ENCODE results near the gene LAMP2. TPM values are rescaled to one million over a fixed set of nuclear protein-coding genes. Genes with fewer than 3 reads are reported as not detected.

Gene LAMP2
- total RNA-seq, 5 donors from 2014 or later (not counting 1 experiment from before 2014, with no cell fraction given) = 21.5 to 32.2 (median 31.5) TPM

- WGBS (ENCODE audit: insufficient coverage) = 100% methylated on average over 1 of the region's 2 CpGs
- H3K9me3 Mint-ChIP-seq = no peaks in the 10 kb centered on the region
- Histone ChIP-seq H3K4me1 (ENCODE audit: control insufficient read depth in 1 of 2, extremely low read depth in 1 of 2, insufficient read depth in 2 of 2, low read length in 2 of 2) (no peaks in the 10 kb centered on the region), H3K27me3 (replicated peaks in 1 of 2; ENCODE audit: control insufficient read depth in 2 of 2, extremely low read depth in 1 of 2, insufficient read depth in 2 of 2, low read length in 1 of 2) (no peaks in the 10 kb centered on the region), H3K36me3 (ENCODE audit: control insufficient read depth in 2 of 2, extremely low read depth in 1 of 2, insufficient read depth in 1 of 2, low read length in 1 of 2) (no peaks in the 10 kb centered on the region), H3K4me3 (ENCODE audit: control insufficient read depth in 1 of 2, extremely low read depth in 1 of 2, low read length in 1 of 2) (no peak overlapping the region), H3K27ac (ENCODE audit: low read length) (no peak overlapping the region), H3K9me3 (no peaks in the 10 kb centered on the region)
- H3K4me3 Mint-ChIP-seq = no peak overlapping the region
- no peak overlapping the region for H3K27ac Mint-ChIP-seq
- no peak for DNase-seq
- no peaks in the 10 kb centered on the region for H3K4me1 Mint-ChIP-seq
- POLR2A ChIA-PET = no interaction called here
- H3K36me3 Mint-ChIP-seq = no peaks in the 10 kb centered on the region
- CTCF ChIA-PET = no interaction called here
- ATAC-seq (replicated peaks in 1 of 4) = no peak
- H3K27me3 Mint-ChIP-seq = peaks cover 0 to 7% of the 10 kb centered on the region in 2 donors
These were observed 66.7 kb downstream of the LAMP2 start for GRCh38 chrX:120402369-120402768.

DNA sequence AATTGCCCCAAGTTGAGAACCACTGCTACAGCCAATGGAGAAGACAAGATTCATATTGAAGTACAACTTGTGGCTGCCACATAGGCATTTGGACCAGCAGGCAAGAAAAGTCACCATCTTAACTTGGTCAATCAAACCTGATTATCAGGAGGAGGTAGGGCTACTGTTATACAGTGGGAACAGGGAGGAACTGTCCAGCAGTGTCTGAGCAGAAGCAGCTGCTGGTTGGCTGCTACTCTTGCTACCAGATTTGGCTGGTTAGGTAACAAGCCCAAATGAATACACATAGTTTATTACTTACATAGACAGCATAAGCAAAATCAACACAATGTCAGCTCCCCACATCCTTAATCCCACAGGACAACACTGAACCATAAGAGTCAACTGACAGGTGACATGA, 67.8 kb downstream of the LAMP2 start:
- Histone ChIP-seq H3K27me3 (replicated peaks in 1 of 2; ENCODE audit: control insufficient read depth in 2 of 2, extremely low read depth in 1 of 2, insufficient read depth in 2 of 2, low read length in 1 of 2) (no peaks in the 10 kb centered on the region), H3K4me1 (ENCODE audit: control insufficient read depth in 1 of 2, extremely low read depth in 1 of 2, insufficient read depth in 2 of 2, low read length in 2 of 2) (no peaks in the 10 kb centered on the region), H3K9me3 (no peaks in the 10 kb centered on the region), H3K27ac (ENCODE audit: low read length) (no peak overlapping the region), H3K4me3 (ENCODE audit: control insufficient read depth in 1 of 2, extremely low read depth in 1 of 2, low read length in 1 of 2) (no peak overlapping the region), H3K36me3 (ENCODE audit: control insufficient read depth in 2 of 2, extremely low read depth in 1 of 2, insufficient read depth in 1 of 2, low read length in 1 of 2) (no peaks in the 10 kb centered on the region)
- Mint-ChIP-seq H3K27me3 (peaks cover 0 to 6% of the 10 kb centered on the region in 2 donors), H3K9me3 (no peaks in the 10 kb centered on the region), H3K27ac (no peak overlapping the region), H3K36me3 (no peaks in the 10 kb centered on the region), H3K4me1 (no peaks in the 10 kb centered on the region), H3K4me3 (no peak overlapping the region)
- POLR2A ChIA-PET = no interaction called here
- CTCF ChIA-PET = no interaction called here
- ATAC-seq (replicated peaks in 1 of 4) (no peak), DNase-seq (no peak)

DNA sequence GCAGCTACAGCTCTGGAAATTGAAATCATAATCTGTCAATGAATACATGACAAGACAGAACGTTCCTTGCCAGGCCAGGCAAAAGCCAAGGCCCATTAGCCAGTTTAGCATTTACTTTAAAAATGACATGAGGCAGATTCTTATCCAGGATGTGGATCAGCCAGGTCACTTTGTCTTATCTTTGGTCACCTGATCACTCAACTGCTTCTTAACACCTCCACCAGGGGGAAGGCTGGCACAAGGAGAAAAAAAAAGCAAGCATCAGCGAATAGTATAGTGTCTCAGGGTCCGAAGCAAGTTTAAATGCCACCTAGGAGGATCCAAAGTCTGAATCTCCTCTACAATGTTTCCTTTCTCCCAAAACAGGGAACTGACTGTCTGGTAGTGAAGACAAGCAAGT, 88.4 kb downstream of the LAMP2 start:
- peak in 3 of 4 experiments; percentile 72 to 82 (median 73) for ATAC-seq (replicated peaks in 1 of 4)
- H3K27ac ChIP-seq (ENCODE audit: low read length) = no peak overlapping the region
- POLR2A ChIA-PET = no interaction called here
- H3K27me3 ChIP-seq (replicated peaks in 1 of 2; ENCODE audit: control insufficient read depth in 2 of 2, extremely low read depth in 1 of 2, insufficient read depth in 2 of 2, low read length in 1 of 2) = no peaks in the 10 kb centered on the region
- peak in 27 of 35 experiments; percentile 0 to 64 (median 11) for DNase-seq
- no peaks in the 10 kb centered on the region for H3K9me3 ChIP-seq
- no peaks in the 10 kb centered on the region for H3K9me3 Mint-ChIP-seq
- no peaks in the 10 kb centered on the region for H3K4me1 ChIP-seq (ENCODE audit: control insufficient read depth in 1 of 2, extremely low read depth in 1 of 2, insufficient read depth in 2 of 2, low read length in 2 of 2)
- WGBS (ENCODE audit: insufficient coverage) = 0% methylated on average over 1 of the region's 3 CpGs
- no peak overlapping the region for H3K27ac Mint-ChIP-seq
- no peaks in the 10 kb centered on the region for H3K36me3 Mint-ChIP-seq
- H3K27me3 Mint-ChIP-seq = peaks cover 4 to 14% of the 10 kb centered on the region in 2 donors
- H3K36me3 ChIP-seq (ENCODE audit: control insufficient read depth in 2 of 2, extremely low read depth in 1 of 2, insufficient read depth in 1 of 2, low read length in 1 of 2) = no peaks in the 10 kb centered on the region
- H3K4me3 ChIP-seq (ENCODE audit: control insufficient read depth in 1 of 2, extremely low read depth in 1 of 2, low read length in 1 of 2) = no peak overlapping the region
- H3K4me1 Mint-ChIP-seq = peaks cover 6 to 8% (median 8%) of the 10 kb centered on the region in 3 donors
- no peak overlapping the region for H3K4me3 Mint-ChIP-seq
- CTCF ChIA-PET = interaction anchor here (0.6 to 2.8 kb wide), 7 partner anchors 45 to 599 kb away, joined by 3 to 16 read pairs (median 4); no protein-coding TSS in a partner anchor

DNA sequence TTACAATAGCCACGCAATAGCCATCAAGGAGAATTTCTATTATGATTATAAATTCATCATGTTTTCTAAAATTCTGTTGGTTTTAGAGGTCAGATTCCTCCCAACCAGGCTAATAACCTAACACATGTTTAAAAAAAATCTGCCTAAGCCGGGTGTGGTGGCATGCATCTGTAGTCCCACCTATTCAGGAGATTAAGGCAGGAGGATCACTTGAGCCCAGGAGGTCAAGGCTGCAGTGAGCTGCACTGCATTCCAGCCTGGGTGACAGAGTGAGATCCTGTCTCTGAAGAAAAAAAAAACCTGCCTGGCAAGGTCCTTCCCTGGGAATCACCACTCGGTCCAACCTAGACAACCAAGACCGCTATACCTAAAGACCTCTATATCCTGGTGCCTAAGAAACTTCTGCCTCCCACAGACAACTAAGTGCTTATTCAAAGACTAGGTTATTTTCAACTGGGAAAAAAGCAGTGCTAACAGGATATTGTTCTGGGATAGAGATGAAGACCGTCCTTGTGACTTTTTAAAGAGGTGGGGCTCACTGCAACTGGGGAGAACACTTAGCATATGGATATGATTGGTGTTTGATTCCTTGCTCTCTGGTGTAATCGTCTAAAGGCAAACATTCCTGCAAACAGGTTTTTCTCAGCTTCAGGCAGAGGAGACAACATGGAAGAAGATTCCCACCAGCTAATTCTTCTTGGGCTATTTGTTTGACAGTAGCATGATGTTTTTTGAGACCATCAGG, 89.0 kb downstream of the LAMP2 start:
- Mint-ChIP-seq H3K36me3 (no peaks in the 10 kb centered on the region), H3K27ac (no peak overlapping the region), H3K27me3 (peaks cover 4 to 14% of the 10 kb centered on the region in 2 donors), H3K4me3 (no peak overlapping the region), H3K9me3 (no peaks in the 10 kb centered on the region), H3K4me1 (peaks cover 6 to 8% (median 8%) of the 10 kb centered on the region in 3 donors)
- no peaks in the 10 kb centered on the region for H3K9me3 ChIP-seq
- ChIA-PET POLR2A (interaction anchor here in 1 of 2 donors (0.6 kb wide), 1 partner anchor 234 kb away, joined by 4 read pairs; no protein-coding TSS in a partner anchor), CTCF (interaction anchor here (0.7 to 2.8 kb wide), 5 partner anchors 46 to 297 kb away, joined by 4 to 16 read pairs (median 5); no protein-coding TSS in a partner anchor)
- DNase-seq (no peak), ATAC-seq (replicated peaks in 1 of 4) (no peak)
- no peaks in the 10 kb centered on the region for H3K36me3 ChIP-seq (ENCODE audit: control insufficient read depth in 2 of 2, extremely low read depth in 1 of 2, insufficient read depth in 1 of 2, low read length in 1 of 2)
- H3K4me3 ChIP-seq (ENCODE audit: control insufficient read depth in 1 of 2, extremely low read depth in 1 of 2, low read length in 1 of 2) = no peak overlapping the region
- H3K27ac ChIP-seq (ENCODE audit: low read length) = no peak overlapping the region
- WGBS (ENCODE audit: insufficient coverage) = no CpG with 5 or more reads among the region's 6 CpGs
- H3K4me1 ChIP-seq (ENCODE audit: control insufficient read depth in 1 of 2, extremely low read depth in 1 of 2, insufficient read depth in 2 of 2, low read length in 2 of 2) = no peaks in the 10 kb centered on the region
- no peaks in the 10 kb centered on the region for H3K27me3 ChIP-seq (replicated peaks in 1 of 2; ENCODE audit: control insufficient read depth in 2 of 2, extremely low read depth in 1 of 2, insufficient read depth in 2 of 2, low read length in 1 of 2)

GRCh38 chrX:120378570-120378969, 90.5 kb downstream of the LAMP2 start:
- no peak overlapping the region for H3K4me3 Mint-ChIP-seq
- Histone ChIP-seq H3K36me3 (ENCODE audit: control insufficient read depth in 2 of 2, extremely low read depth in 1 of 2, insufficient read depth in 1 of 2, low read length in 1 of 2) (no peaks in the 10 kb centered on the region), H3K27me3 (replicated peaks in 1 of 2; ENCODE audit: control insufficient read depth in 2 of 2, extremely low read depth in 1 of 2, insufficient read depth in 2 of 2, low read length in 1 of 2) (peaks cover 0 to 4% of the 10 kb centered on the region in 2 experiments), H3K9me3 (no peaks in the 10 kb centered on the region), H3K4me1 (ENCODE audit: control insufficient read depth in 1 of 2, extremely low read depth in 1 of 2, insufficient read depth in 2 of 2, low read length in 2 of 2) (no peaks in the 10 kb centered on the region), H3K27ac (ENCODE audit: low read length) (no peak overlapping the region), H3K4me3 (ENCODE audit: control insufficient read depth in 1 of 2, extremely low read depth in 1 of 2, low read length in 1 of 2) (no peak overlapping the region)
- peaks cover 6 to 8% (median 8%) of the 10 kb centered on the region in 3 donors for H3K4me1 Mint-ChIP-seq
- ATAC-seq (replicated peaks in 1 of 4) (no peak), DNase-seq (no peak)
- no peak overlapping the region for H3K27ac Mint-ChIP-seq
- ChIA-PET POLR2A (no interaction called here), CTCF (interaction anchor here in 1 of 2 donors (0.5 to 0.6 kb wide), 2 partner anchors 68 to 319 kb away, joined by 3 read pairs; no protein-coding TSS in a partner anchor)
- no peaks in the 10 kb centered on the region for H3K9me3 Mint-ChIP-seq
- no CpG with 5 or more reads among the region's 5 CpGs for WGBS (ENCODE audit: insufficient coverage)
- H3K36me3 Mint-ChIP-seq = no peaks in the 10 kb centered on the region
- peaks cover 4 to 14% of the 10 kb centered on the region in 2 donors for H3K27me3 Mint-ChIP-seq

Data from T-cell (primary cell).